NCI-H1092 (cell line): ENCODE measurements around the gene SLC25A22.

Source experiments
- DNase-seq: peaks from one replicate; lab custom pipeline; 2025; lab: John Stamatoyannopoulos, UW

SLC25A22 gene

DNA sequence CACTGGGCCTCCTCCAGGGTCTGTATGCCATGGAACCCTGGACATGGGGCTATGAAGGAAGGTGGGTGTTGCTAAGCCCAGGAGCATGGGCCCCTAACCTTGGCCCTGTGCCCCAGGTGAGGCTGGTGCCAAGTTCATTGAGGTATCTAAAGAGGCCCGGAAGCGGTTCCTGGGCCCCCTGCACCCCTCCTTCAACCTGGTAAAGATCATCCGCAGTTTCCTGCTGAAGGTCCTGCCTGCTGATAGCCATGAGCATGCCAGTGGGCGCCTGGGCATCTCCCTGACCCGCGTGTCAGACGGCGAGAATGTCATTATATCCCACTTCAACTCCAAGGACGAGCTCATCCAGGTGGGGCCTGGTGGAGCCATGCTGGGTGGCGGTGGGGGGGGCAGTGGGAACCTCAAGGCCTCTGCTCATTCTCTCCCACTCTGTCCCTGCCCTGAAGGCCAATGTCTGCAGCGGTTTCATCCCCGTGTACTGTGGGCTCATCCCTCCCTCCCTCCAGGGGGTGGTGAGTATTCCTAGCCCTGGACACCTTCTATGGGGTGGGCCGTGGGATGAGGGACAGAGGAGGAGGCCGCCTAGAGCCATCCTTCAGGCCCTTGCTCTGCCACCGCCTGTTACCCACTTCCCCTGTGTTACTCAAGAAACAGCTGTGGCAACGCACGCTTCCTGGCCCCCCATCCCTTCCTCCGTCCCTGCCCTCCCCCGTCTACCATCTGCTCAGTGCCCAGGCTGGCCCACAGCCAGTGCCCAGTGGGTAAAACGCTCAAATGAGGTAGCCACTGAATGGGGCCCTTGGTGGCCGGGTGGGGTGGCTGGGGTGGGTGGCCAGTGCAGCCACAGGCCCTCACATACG, 23.7 kb upstream of the SLC25A22 start:
- DNase-seq: no peak

GRCh38 chr11:820655-821511, 22.8 kb upstream of the SLC25A22 start:
- DNase-seq: no peak

DNA sequence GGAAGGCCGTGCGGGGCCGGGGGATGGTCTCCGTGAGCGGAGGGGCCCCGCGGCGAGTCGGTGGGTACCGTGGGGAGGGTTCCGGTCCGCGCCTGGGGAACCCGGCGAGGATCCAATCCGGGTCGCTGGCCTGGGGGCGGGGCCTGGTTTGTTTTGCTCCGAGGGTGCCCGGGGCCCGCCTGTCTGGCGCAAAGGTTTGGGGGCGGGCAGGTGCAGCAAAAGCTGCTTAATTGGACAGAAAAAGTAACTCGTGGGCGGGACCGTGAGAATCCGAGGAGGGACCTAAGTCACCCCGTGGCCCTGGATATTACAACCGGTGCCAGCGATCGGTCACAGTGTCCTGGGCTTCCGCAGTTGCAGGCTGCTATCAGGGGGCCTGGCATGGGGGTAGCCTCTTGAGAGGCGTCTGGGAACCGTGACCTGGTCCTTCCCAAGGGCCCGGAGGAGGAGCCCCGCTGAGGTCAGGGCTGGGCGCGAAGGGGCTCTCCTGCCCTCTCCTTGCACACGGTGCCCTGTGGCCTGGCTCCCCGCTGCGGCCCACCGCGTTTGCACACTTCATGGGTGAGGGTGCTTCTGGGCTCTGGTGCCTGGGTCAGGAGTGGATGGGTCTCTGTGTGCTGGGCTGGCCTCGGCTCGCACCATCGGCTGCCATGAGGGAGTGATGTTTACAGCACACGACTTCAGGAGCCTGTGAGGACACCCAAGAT, 22.0 kb upstream of the SLC25A22 start:
- peak; percentile 48 for DNase-seq

GRCh38 chr11:819129-819931, 21.2 kb upstream of the SLC25A22 start:
- peak; percentile 83 for DNase-seq

- DNase-seq: no peak
Measured at GRCh38 chr11:818396-819128, 20.5 kb upstream of the SLC25A22 start, which contains the start of gene PNPLA2. TSS of gene PNPLA2 (plus strand) at chr11:818914. CDS start at chr11:819719, 805 bp downstream.

DNA sequence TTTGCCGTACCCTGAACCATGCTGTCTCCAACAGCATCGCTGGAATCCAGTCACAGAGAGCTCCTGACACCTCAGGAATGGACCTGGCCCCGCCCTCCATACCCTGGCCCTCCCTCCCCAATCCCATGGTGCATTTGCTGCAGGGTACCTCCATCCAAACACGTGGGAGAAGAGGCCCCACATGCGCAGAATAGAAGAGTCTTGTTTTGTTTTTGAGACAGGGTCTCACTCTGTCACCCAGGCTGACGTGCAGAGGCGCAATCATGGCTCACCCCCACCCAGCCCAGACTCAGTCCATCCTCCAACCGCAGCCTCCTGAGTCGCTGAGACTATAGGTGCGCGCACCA, 18.3 kb upstream of the SLC25A22 start:
- no peak for DNase-seq

DNA sequence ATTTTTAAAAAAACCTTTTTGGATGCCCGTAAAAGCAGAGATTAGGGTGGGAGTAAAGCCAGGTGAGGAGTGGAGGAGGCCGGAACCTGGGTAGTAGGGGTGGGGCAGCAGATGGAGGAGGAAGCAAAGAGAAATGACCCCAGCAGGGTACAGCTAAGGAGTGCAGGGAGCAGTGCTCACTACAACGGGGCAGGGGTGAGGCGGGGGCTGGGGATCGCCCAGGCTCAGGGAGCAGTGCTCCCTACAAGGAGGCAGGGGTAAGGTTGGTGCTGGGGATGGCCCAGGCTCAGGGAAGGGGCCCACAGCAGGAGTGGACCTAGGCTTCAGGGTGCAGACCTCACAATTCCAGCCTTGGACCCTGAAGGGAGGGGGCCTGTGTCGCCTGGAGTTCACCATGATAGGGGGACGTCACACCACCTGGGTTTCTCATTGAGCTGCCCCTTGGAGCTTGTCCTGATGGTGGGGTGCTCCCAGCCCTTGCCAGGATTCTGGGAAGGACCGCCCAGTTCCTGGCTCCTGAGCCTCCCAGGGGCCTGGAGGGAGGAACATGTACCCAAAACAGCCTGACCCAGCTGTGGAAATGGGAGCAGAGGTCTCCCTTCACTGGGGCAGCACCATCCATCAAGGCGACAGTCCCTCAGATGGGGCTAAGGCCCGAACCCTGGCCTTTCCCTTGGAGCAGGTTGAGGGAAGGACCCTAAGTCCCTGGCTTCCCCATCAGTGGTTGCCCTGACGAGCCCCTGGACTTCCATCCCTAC, 17.8 kb upstream of the SLC25A22 start:
- no peak for DNase-seq

- DNase-seq: no peak
Measured at GRCh38 chr11:813456-814096, 15.5 kb upstream of the SLC25A22 start.

DNA sequence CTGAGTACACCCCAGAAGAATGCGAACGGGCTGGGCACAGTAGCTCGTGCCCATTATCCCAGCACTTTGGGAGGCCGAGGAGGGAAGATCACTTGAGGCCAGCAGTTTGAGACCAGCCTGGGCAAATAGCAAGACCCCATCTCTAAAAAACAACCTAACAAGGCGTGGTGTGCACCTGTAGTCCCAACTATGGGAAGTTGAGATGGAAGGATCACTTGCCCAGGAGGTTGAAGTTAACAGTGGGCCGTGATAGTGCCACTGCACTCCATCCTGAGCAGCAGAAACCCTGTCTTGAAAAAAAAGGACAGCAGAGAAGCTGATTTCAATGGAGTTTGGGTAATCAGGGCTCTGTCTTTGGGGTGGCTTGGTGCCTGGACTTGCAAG, 15.0 kb upstream of the SLC25A22 start:
- DNase-seq: no peak

DNA sequence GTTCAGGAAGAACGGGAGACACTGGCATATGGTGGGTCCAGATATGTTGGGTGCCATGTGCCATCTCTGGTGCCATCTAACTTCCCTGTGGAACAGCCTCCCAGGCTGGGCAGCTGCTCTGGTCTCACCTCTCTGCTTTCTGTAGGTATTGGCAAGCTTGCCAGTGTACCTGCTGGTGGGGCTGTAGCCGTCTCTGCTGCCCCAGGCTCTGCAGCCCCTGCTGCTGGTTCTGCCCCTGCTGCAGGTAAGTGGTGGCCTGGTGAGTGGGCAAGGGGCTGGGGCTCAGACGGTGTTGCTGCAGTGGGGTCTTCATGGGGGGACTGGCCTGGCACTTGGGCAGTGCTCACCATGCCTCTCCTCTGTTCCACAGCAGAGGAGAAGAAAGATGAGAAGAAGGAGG, 14.3 kb upstream of the SLC25A22 start:
- DNase-seq: no peak

DNA sequence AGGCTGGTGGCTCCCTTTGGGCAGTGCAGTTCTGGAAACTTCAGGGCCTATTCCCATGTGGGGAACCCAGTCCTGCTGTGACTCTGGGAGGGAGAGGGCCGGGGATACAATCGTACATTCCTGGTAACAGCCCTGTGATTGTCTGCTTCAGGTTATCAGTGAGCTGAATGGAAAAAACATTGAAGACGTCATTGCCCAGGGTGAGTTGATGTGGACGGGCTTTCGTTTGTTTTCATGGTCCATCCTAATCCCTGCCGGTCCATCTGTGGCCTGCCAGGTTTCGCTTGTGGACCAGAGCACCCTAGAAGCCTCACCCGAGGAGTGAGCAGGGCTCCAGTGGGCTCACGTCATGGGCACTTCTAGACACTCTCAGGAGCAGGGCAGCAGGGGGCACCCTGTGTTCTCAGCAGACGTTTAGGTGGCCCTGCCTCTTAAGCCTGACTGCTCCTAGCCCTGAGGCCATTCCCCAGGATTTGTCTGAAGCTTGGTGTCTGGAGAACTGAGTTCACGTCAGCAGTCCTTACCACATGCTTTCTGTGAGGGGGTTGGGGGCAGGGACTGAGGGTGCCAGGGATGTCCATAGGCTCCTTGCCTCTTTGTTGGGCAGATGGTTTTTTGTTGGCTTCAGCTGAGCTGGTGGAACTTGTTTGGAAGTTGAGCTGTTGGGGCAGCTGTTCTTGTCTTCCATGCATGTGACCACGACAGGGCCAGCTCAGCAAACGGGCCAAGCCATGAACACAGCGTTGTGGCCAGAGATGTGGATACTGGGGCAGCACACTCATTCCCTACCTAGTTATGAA, 13.6 kb upstream of the SLC25A22 start:
- no peak for DNase-seq

GRCh38 chr11:810040-810567, 12.0 kb upstream of the SLC25A22 start:
- no peak for DNase-seq

- DNase-seq: peak; percentile 94
Measured at GRCh38 chr11:809287-810039, 11.4 kb upstream of the SLC25A22 start, which contains the start of gene RPLP2. TSS of gene RPLP2 (plus strand) at chr11:809967. CDS start at chr11:810235, 268 bp downstream.

DNA sequence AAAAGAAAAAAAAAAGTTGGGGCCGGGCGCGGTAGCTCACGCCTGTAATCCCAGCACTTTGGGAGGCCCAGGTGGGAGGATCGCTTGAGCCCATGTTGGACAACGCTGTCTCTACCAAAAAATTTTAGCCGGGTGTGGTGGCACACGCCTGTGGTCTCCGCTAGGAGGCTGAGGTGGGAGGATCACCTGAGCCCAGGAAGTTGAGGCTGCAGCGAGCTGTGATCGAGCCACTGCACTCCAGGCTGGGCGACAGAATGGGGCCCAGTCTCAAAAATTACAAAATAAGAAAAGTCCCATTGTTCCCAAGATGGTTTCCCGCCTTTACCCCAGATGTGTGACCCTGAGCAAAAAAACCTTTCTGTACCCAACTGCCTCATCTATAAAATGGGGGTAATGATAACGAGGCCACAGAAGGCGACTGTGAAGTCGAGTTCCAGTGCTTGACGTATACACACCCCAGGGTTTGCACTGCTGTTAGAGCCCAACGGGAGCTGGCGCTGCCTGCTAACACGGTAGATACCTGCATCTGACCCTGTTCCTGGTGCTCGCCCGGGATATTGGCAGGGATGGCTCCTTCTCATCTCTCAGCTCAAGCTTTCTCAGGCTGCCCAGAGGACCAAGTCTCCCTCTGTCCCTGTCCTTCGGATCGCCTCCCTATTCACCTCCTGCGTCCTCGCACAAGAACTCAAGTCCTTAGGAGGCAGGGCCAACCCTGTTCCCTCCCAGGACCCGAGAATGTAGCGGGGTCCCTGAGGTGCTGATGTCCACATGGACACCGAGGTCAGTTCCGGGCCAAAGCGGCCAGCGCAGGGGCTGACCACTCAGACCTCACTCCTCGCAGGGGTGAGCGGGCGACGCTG, 10.6 kb upstream of the SLC25A22 start:
- no peak for DNase-seq

DNA sequence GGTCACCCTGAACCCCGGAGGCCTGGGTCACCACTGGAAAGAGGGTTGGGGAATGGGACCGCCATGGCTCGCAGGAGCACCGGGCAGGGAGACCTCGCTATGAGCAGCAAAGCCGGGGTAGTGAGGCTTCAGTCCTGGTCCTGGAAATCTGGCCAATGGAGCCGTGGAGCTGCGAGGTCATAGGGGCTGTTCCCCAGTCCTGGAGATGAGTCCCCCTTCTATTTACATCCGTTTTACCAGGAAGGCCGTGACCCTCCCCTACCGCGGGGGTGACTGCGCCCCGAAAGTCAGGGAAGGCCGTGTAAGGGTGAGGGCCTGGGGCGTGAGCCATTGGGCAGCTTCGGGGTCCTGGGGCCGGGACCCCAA, 6.5 kb upstream of the SLC25A22 start:
- no peak for DNase-seq

GRCh38 chr11:803770-804598, 5.9 kb upstream of the SLC25A22 start:
- DNase-seq: no peak
